OCI-LY3 (cell line): ENCODE measurements around the gene LRP5.
"Not testable (repeated sequence)": the region's sequence is repeated elsewhere in the genome, so short reads cannot be mapped to it uniquely, and the experiment has no call there.

Experiments
- H2AFZ ChIP-seq: fragments of 200-600, 300-600 bp; shearing (Covaris generic); 2 replicates; pipeline ENCODE4 v1.6.0; 2014; ENCODE audit warnings: antibody characterized with exemption, low read depth, low read length
- H3K27ac ChIP-seq: fragments of 200-600, 300-600 bp; sonication (generic); 2 replicates; pipeline ENCODE4 v1.5.1; 2014; ENCODE audit warnings: mild to moderate bottlenecking, low read length, moderate library complexity, mixed read lengths
- H3K27me3 ChIP-seq: fragments of 200-600, 300-600 bp; sonication (generic); 2 replicates; pipeline ENCODE4 v1.6.1; 2014; ENCODE audit warnings: low read depth, low read length, mixed read lengths
- H3K36me3 ChIP-seq: fragments of 200-600, 300-600 bp; sonication (generic); replicated peaks from 2 replicates; pipeline ENCODE3; 2014; ENCODE audit warnings: low read depth, low read length, mixed read lengths
- H3K4me1 ChIP-seq: fragments of 300-600, 200-600 bp; sonication (generic); 2 replicates; pipeline ENCODE4 v1.6.1; 2014; ENCODE audit warnings: low read length, mixed read lengths
- H3K4me2 ChIP-seq: fragments of 200-600, 300-600 bp; sonication (generic); 2 replicates; pipeline ENCODE4 v1.6.1; 2014; ENCODE audit warnings: low read length, mixed read lengths
- H3K4me3 ChIP-seq: fragments of 300-600, 200-600 bp; sonication (generic); 2 replicates; pipeline ENCODE4 v1.5.1; 2014; ENCODE audit warnings: antibody characterized with exemption, mild to moderate bottlenecking, low read length, moderate library complexity
- H3K79me2 ChIP-seq: fragments of 300-600, 200-600 bp; shearing (Covaris generic); 2 replicates; pipeline ENCODE4 v1.6.1; 2014; ENCODE audit warnings: mild to moderate bottlenecking, low read length, mixed read lengths
- H3K9ac ChIP-seq: fragments of 300-600, 200-600 bp; shearing (Covaris generic); 2 replicates; pipeline ENCODE4 v1.6.0; 2014; ENCODE audit warnings: mild to moderate bottlenecking, low read length, moderate library complexity
- H3K9me3 ChIP-seq: fragments of 200-600, 300-600 bp; shearing (Covaris generic); 2 replicates; pipeline ENCODE4 v1.6.1; 2014; ENCODE audit warnings: low read length, mixed read lengths; ENCODE audit not compliant: insufficient read depth
- H4K20me1 ChIP-seq: fragments of 200-600, 300-600 bp; sonication (generic); 2 replicates; pipeline ENCODE4 v1.6.1; 2016; ENCODE audit warnings: low read length, mixed read lengths; ENCODE audit not compliant: insufficient read depth
- EZH2phosphoT487 ChIP-seq: fragments of 200-600 bp; shearing (Covaris generic); IDR thresholded peaks from 2 replicates; pipeline ENCODE4 v1.6.1; 2018; ENCODE audit warnings: antibody characterized with exemption, mixed run types, low read depth
- TF ChIP-seq, protein P1 (sequence below): fragments of 200-600, 300-600 bp; sonication (generic); IDR thresholded peaks from 2 replicates; pipeline ENCODE4 v1.5.1; 2014; ENCODE audit warnings: antibody characterized with exemption, low read length, low read depth

LRP5 gene

DNA sequence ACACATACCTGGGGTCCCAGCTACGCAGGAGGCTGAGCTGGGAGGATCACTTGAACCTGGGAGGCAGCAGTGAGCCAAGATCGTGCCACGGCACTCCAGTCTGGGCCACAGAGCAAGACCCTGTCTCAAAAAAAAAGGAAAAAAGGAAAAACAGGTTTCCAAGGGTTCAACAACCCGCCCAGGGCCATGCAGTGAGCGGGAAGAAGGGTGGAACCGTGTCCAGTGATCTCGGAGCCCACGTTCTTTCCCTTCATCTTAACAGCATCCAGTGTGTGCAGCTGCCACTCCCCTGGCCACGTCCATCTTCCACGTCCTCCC is 14.9 kb upstream of the LRP5 start:
- peaks cover 8% of the 10 kb centered on the region for H3K27me3 ChIP-seq
- H3K9me3 ChIP-seq = no peaks in the 10 kb centered on the region
- no peak overlapping the region for H2AFZ ChIP-seq
- H3K27ac ChIP-seq = no peak overlapping the region
- H3K79me2 ChIP-seq = no peaks in the 10 kb centered on the region
- H3K4me2 ChIP-seq = peak overlapping the region; percentile 77
- peaks cover 23% of the 10 kb centered on the region for H3K4me1 ChIP-seq
- peak overlapping the region; percentile 57 for H3K4me3 ChIP-seq
- no peaks in the 10 kb centered on the region for H4K20me1 ChIP-seq
- 0 out of 2 replicates have a peak overlapping the region, but pooled peaks have one; percentile 22 for H3K9ac ChIP-seq
- H3K36me3 ChIP-seq = no peaks in the 10 kb centered on the region
- no peak for TF ChIP-seq EZH2phosphoT487
- TF ChIP-seq, protein P1, sequence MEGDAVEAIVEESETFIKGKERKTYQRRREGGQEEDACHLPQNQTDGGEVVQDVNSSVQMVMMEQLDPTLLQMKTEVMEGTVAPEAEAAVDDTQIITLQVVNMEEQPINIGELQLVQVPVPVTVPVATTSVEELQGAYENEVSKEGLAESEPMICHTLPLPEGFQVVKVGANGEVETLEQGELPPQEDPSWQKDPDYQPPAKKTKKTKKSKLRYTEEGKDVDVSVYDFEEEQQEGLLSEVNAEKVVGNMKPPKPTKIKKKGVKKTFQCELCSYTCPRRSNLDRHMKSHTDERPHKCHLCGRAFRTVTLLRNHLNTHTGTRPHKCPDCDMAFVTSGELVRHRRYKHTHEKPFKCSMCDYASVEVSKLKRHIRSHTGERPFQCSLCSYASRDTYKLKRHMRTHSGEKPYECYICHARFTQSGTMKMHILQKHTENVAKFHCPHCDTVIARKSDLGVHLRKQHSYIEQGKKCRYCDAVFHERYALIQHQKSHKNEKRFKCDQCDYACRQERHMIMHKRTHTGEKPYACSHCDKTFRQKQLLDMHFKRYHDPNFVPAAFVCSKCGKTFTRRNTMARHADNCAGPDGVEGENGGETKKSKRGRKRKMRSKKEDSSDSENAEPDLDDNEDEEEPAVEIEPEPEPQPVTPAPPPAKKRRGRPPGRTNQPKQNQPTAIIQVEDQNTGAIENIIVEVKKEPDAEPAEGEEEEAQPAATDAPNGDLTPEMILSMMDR = no peak

DNA sequence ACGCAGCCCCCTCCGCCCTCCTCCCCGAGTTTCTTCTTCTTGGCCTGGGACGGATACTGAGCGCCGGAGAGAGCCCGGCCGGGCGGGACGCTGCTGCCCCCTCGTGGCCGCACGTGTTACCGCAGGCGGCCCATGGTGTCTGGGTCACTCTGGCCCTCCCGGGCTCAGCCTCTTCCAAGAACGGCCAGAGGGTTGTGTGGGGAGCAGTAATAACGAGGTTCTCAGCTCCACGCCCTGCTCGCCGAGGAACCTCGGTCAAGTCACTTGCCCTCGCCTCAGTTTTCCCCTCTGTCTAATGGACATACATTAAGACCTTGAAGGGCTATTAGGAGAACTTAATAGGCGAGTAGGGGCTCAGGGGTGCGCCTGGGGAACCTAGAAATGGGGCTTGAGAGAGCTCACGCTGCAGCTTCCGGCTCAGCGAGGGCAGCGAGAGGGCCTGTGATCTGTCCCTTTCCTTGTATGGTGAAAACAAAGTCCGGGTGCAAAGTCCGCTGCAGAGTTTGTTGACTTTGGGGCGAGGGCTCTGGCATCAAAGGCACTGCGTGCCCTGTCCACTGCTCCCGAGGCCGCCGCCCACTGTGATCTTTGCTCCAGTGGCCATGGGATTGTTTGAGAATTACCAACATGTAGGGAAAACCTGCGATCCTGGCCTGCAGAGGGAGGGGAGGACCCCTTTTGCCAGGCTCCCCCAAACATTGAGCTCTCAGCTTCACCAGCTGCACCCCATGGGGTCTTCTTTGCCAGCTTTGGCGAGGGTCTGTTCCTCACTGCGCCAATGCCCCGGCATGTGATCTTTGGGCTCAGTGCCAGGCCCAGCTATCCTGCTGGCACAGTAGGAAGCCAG is 14.4 kb upstream of the LRP5 start:
- peak overlapping the region; percentile 57 for H3K4me3 ChIP-seq
- H3K4me2 ChIP-seq = peak overlapping the region; percentile 77
- peaks cover 8% of the 10 kb centered on the region for H3K27me3 ChIP-seq
- peaks cover 21% of the 10 kb centered on the region for H3K4me1 ChIP-seq
- no peaks in the 10 kb centered on the region for H4K20me1 ChIP-seq
- TF ChIP-seq EZH2phosphoT487 = no peak
- TF ChIP-seq, protein P1 = peak; percentile 98
- H2AFZ ChIP-seq = 0 out of 2 replicates have a peak overlapping the region, but pooled peaks have one; percentile 88
- 0 out of 2 replicates have a peak overlapping the region, but pooled peaks have one; percentile 24 for H3K9ac ChIP-seq
- no peak overlapping the region for H3K27ac ChIP-seq
- H3K79me2 ChIP-seq = no peaks in the 10 kb centered on the region
- no peaks in the 10 kb centered on the region for H3K9me3 ChIP-seq
- H3K36me3 ChIP-seq = no peaks in the 10 kb centered on the region

DNA sequence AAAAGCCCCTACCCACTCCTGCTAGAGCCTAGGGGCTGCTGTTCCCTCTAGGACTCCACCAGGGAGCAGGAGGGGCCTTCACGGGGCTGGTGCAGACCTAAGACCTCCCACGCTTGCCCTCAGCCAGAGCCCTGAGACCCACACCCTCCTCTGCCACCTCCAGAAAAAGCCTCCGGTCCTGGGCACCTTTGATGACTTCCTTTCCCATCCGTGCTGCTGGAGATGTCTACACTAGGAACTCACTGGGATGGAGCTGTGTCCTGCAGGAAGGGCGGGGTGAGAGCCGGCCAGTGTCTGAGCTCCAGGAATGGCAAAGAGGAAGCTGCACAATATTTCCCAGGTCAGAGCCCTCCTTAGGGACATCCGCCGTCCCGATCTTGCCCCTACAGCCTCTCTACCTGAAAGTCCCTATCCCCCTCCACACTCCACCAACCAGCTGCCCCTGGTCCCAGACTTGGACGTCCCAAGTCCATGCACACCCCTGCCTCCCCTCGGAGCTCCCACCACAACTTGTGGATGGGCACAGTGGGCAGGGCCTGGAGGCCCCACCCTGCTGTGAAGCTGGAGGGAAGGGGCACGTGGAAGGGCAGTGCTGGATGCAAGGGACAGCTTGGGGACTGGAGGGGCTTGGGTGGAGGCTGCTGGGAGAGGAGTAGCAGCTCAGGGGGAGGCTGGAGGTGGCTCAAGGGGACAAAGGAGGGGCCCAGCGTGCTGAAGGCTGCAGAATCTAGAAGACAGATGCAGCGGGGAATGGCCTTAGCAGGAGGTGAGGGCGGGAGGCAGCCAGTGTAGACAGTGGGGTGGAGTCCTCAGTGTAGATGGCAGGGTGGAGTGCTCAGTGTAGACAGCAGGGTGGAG is 13.5 kb upstream of the LRP5 start:
- no peaks in the 10 kb centered on the region for H3K9me3 ChIP-seq
- no peak overlapping the region for H2AFZ ChIP-seq
- H3K4me3 ChIP-seq = no peak overlapping the region
- H3K27me3 ChIP-seq = peaks cover 8% of the 10 kb centered on the region
- no peaks in the 10 kb centered on the region for H4K20me1 ChIP-seq
- no peak overlapping the region for H3K27ac ChIP-seq
- H3K36me3 ChIP-seq = no peaks in the 10 kb centered on the region
- no peak overlapping the region for H3K4me2 ChIP-seq
- no peaks in the 10 kb centered on the region for H3K79me2 ChIP-seq
- peaks cover 17% of the 10 kb centered on the region for H3K4me1 ChIP-seq
- H3K9ac ChIP-seq = no peak overlapping the region
- TF ChIP-seq EZH2phosphoT487 = no peak
- TF ChIP-seq, protein P1 = no peak

DNA sequence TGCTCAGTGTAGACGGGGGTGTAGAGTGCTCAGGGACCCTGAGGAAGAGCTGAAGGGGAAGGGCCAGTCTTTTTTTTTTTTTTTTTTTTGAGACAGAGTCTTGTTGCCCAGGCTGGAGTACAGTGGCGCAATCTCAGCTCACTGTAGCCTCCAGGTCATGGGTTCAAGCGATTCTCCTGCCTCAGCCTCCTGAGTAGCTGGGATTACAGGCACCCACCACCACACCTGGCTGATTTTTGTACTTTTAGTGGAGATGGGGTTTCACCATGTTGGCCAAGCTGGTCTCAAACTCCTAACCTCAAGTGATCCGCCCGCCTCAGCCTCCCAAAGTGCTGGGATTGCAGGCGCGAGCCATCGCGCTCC is 12.9 kb upstream of the LRP5 start:
- not testable (repeated sequence) for H4K20me1 ChIP-seq, H3K27me3 ChIP-seq, H3K36me3 ChIP-seq, H3K27ac ChIP-seq, H3K4me2 ChIP-seq, H3K9me3 ChIP-seq, H3K4me3 ChIP-seq, H3K79me2 ChIP-seq, H2AFZ ChIP-seq, H3K9ac ChIP-seq
- peaks cover 15% of the 10 kb centered on the region for H3K4me1 ChIP-seq
